ENCODE measurements around the gene AIRE. TPM values are rescaled to one million over a fixed set of nuclear protein-coding genes. Genes with fewer than 3 reads are reported as not detected.

AIRE gene
- total and polyA plus RNA-seq, 2 of the 13 experiments (the other 11 are each of a cell fraction or from before 2014, with no cell fraction given), result not detected

DNA sequence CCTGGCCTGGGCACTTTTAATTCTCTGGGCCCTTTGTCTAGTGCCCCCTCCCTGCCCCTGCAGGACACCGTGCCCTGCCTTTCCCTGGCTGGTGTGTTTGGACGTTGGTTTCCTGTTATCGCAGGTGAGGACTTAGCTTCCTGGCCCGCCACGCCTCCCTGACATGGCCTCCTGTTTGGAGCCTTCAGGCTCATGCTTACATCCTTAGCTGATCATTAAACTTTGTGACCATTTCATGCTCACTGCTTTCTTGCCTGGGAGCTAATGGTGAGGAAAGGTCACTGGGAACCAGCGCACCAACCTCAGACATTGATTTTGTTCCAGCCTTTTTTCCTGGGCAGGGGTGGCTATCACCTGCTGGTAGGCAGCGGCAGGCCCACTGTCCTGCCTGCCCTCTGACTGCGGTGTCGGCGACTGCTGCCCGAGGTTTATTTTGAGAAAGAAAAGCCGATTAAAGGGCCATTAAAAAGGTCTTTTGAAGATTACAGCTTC lies 17.9 kb downstream of the AIRE start (continued):
- no peak; the same call in 1 of the 2 replicates for TF ChIP-seq POLR2G (IDR thresholded peaks at IDR 0.05; ENCODE audit: low read depth, low read length)
- TF ChIP-seq RAD21 (CRISPR knock-in tag; IDR thresholded peaks at IDR 0.05), result no peak
- TF ChIP-seq DNMT1 (CRISPR knock-in tag; IDR thresholded peaks at IDR 0.05), result no peak
- no peak for TF ChIP-seq EED (CRISPR knock-in tag; IDR thresholded peaks at IDR 0.05)
- peak; percentile 67 for TF ChIP-seq HNF4A (CRISPR knock-in tag; IDR thresholded peaks at IDR 0.05)
- no peak for TF ChIP-seq EP300 (IDR thresholded peaks at IDR 0.05; ENCODE audit: low read depth in 2 of 2, low read length in 2 of 2)
- no peak for TF ChIP-seq EP300 (CRISPR knock-in tag; IDR thresholded peaks at IDR 0.05; ENCODE audit: borderline replicate concordance)
- TF ChIP-seq NFE2L1 (CRISPR knock-in tag; IDR thresholded peaks at IDR 0.05; ENCODE audit: borderline replicate concordance), result no peak
- no peak for TF ChIP-seq ZNF282 (IDR thresholded peaks at IDR 0.05; ENCODE audit: partially characterized antibody)
- TF ChIP-seq, protein P1, sequence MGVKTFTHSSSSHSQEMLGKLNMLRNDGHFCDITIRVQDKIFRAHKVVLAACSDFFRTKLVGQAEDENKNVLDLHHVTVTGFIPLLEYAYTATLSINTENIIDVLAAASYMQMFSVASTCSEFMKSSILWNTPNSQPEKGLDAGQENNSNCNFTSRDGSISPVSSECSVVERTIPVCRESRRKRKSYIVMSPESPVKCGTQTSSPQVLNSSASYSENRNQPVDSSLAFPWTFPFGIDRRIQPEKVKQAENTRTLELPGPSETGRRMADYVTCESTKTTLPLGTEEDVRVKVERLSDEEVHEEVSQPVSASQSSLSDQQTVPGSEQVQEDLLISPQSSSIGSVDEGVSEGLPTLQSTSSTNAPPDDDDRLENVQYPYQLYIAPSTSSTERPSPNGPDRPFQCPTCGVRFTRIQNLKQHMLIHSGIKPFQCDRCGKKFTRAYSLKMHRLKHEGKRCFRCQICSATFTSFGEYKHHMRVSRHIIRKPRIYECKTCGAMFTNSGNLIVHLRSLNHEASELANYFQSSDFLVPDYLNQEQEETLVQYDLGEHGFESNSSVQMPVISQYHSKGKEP (CRISPR knock-in tag; IDR thresholded peaks at IDR 0.05), result no peak
- 0 out of 2 replicates have a peak, but pooled peaks have one; percentile 19 for TF ChIP-seq HES4 (CRISPR knock-in tag; IDR thresholded peaks at IDR 0.05; ENCODE audit: borderline replicate concordance)
- TF ChIP-seq NCOR1 (IDR thresholded peaks at IDR 0.05; ENCODE audit: borderline replicate concordance, low read length), result no peak
- no peak for TF ChIP-seq ZNF761 (CRISPR knock-in tag; conservative IDR thresholded peaks at IDR 0.05)
- peak; percentile 31; the same call in 1 of the 2 replicates for TF ChIP-seq MXD4 (CRISPR knock-in tag; IDR thresholded peaks at IDR 0.05)
- peak; percentile 34; the same call in 1 of the 2 replicates for TF ChIP-seq CEBPG (CRISPR knock-in tag; IDR thresholded peaks at IDR 0.05)
- peak; percentile 65; the same call in 1 of the 3 replicates for TF ChIP-seq MXI1 (IDR thresholded peaks at IDR 0.05; ENCODE audit: borderline replicate concordance, low read depth, low read length)
- TF ChIP-seq ZFP36 (IDR thresholded peaks at IDR 0.05; ENCODE audit: borderline replicate concordance, low read depth, low read length, partially characterized antibody), result no peak
- no peak for TF ChIP-seq NCOA1 (CRISPR knock-in tag; IDR thresholded peaks at IDR 0.05)
- no peak for TF ChIP-seq SOX6 (IDR thresholded peaks at IDR 0.05)
- peak; percentile 59; the same call in 1 of the 2 replicates for TF ChIP-seq SOX6 (CRISPR knock-in tag; IDR thresholded peaks at IDR 0.05)
- no peak for TF ChIP-seq PRPF4 (IDR thresholded peaks at IDR 0.05; ENCODE audit: low read depth, low read length, poor library complexity, severe bottlenecking)
- no peak for TF ChIP-seq CAMTA2 (CRISPR knock-in tag; IDR thresholded peaks at IDR 0.05; ENCODE audit: borderline replicate concordance)
- peak; percentile 77 for TF ChIP-seq YY1 (IDR thresholded peaks at IDR 0.05; ENCODE audit: insufficient read depth, insufficient replicate concordance, low read depth, low read length)
- no peak for TF ChIP-seq ZNF839 (CRISPR knock-in tag; IDR thresholded peaks at IDR 0.05; ENCODE audit: borderline replicate concordance)
- no peak for TF ChIP-seq ZNF547 (CRISPR knock-in tag; IDR thresholded peaks at IDR 0.05)
- no peak for TF ChIP-seq ZBTB42 (CRISPR knock-in tag; IDR thresholded peaks at IDR 0.05)
- TF ChIP-seq RFXANK (CRISPR knock-in tag; IDR thresholded peaks at IDR 0.05), result no peak
- no peak for TF ChIP-seq FUBP1 (CRISPR knock-in tag; IDR thresholded peaks at IDR 0.05; ENCODE audit: borderline replicate concordance)
- no peak for TF ChIP-seq IKZF1 (IDR thresholded peaks at IDR 0.05)
- TF ChIP-seq FIP1L1 (IDR thresholded peaks at IDR 0.05; ENCODE audit: borderline replicate concordance, insufficient read depth, low read depth, low read length), result no peak

Data from HepG2 (cell line).